Activated CD8-positive, alpha-beta memory T cell treated with anti-CD3 and anti-CD28 coated beads, Interleukin-2, amount 50 U/mL, for 48 hours (primary cell): ENCODE data around the gene ABCC4.

Experiments
- DNase-seq: peaks from one replicate; pipeline ENCODE4 v3.0.0-alpha.2; 2020

ABCC4 gene

GRCh38 chr13:95258098-95258497 lies 43.2 kb downstream of the ABCC4 start:
- no peak for DNase-seq

- DNase-seq: no peak
Measured at GRCh38 chr13:95256091-95256490, 45.2 kb downstream of the ABCC4 start.

GRCh38 chr13:95255072-95255732 lies 46.0 kb downstream of the ABCC4 start:
- DNase-seq: no peak

DNA sequence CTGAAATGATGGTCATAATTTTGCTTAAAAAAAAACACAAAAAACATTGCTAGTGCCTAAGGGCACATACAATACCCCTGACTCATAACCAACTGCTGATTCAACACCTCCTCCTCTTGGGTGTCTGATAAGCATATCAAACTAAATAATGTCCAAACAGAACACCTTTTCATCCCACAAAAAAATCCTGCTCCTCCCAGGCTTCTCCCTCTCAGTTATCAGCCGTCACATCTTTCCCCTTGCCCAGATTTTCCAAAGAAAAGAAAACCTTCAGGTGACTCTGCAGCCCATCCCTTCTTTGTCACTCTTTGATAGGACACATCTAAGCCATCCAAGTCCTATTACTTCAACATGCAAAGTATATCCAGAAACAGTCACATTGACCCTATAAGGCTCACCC lies 46.9 kb downstream of the ABCC4 start:
- no peak for DNase-seq

GRCh38 chr13:95253033-95253432 lies 48.2 kb downstream of the ABCC4 start:
- DNase-seq: no peak

- no peak for DNase-seq
Measured at GRCh38 chr13:95251641-95252040, 49.6 kb downstream of the ABCC4 start.

GRCh38 chr13:95250961-95251360 lies 50.3 kb downstream of the ABCC4 start:
- no peak for DNase-seq

DNA sequence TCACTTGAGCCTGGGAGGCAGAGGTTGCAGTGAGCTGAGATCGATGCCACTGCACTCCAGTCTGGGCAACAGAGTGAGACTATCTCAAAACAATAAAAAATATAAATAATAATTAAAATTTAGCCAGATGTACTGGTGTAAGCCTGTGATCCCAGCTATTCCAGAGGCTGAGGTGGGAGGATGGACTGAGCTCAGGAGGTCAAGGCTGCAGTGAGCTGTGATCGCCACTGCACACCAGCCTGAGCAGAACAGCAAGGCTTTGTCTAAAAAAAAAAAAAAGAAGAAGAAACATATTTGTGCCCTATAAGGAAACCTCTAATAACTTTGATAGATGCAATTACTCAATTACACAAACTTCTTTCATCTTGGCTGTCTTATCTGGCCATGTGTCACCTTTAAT lies 52.3 kb downstream of the ABCC4 start:
- no peak for DNase-seq

- DNase-seq: no peak
Measured at GRCh38 chr13:95247852-95248251, 53.4 kb downstream of the ABCC4 start.

- DNase-seq: no peak
Measured at GRCh38 chr13:95247171-95247570, 54.1 kb downstream of the ABCC4 start.

- no peak for DNase-seq
Measured at GRCh38 chr13:95246292-95247082, 54.8 kb downstream of the ABCC4 start.

DNA sequence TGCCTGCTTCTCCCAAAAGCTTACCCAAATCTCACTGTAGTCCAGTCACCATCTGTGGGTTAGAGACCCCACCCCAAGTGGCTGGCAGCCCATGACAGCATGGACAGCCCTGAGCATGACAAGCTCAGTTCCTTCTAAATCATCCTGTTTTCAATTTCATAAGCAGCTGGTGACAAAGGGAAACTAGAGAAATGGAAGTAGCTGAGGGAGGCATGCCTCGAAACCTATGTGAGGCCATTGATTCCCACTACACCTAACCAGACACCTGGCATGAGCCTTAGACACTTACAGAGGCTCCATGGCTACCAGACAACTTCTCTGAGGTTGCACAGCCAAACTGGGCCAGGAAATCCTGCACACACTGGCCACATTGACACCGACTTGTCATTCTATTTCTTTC lies 56.2 kb downstream of the ABCC4 start:
- DNase-seq: no peak

GRCh38 chr13:95243207-95243606 lies 58.0 kb downstream of the ABCC4 start:
- DNase-seq: no peak

DNA sequence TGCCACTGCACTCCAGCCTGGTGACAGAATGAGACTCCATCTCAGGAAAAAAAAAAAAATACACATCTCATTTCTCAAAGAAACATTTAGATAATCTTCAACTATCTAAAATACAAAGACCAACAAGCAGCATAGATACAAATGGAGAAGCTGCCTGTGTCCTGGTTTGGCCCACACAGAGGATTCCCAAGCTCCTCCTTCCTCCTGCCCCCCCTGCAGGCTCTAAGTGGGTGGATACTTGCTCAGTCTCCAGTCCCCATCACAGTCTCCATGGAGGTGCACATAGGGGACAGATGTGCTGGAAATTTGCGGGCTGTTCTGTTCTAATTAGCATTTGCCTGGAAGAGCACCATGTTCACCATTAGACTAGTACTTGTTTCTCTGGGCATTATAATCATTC lies 59.9 kb downstream of the ABCC4 start:
- DNase-seq: no peak

DNA sequence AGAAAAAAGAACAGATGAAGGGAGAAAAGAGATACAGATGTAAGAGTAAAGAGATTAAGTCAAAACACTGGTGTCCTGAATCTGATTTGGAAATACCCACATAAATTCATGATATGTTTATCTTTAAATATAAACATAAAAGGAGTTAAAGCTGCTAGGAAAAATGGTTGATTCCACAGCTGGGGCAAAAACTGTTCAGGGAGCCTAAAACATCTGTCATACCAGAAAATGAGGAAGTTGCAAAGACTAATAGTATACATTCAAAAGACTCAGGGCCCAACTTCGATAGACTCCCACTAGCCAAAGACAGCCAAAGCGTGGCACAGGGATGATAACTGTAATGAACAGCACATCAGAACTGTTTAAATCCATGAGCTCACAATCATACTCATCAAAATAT lies 62.0 kb downstream of the ABCC4 start:
- no peak for DNase-seq

DNA sequence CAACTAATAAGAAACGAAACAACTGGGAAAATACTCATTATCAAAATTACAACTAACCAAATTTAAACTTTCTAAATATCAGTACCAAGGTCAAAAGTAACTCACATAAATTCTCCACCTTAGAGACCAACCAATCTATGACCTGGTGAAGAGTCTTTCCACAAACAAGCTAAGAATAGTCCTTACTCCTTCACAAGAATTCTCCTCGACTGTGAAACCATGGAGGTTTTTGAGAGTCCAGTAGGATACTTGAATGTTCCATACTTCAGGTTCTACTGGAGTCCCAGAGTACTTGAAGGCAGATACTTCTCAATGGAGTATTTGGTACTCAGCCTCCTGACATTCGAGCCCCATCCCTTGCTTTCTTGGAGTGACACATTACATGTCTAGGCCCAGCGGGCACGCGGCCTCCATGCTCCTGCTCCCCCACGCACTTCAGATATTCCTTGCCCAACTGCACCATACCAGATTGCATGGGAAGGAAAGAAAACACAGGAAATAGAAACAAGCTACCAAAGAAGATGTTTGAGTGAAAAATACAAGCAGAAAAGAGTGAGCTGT lies 63.9 kb downstream of the ABCC4 start:
- DNase-seq: no peak

GRCh38 chr13:95236774-95237173 lies 64.5 kb downstream of the ABCC4 start:
- no peak for DNase-seq

DNA sequence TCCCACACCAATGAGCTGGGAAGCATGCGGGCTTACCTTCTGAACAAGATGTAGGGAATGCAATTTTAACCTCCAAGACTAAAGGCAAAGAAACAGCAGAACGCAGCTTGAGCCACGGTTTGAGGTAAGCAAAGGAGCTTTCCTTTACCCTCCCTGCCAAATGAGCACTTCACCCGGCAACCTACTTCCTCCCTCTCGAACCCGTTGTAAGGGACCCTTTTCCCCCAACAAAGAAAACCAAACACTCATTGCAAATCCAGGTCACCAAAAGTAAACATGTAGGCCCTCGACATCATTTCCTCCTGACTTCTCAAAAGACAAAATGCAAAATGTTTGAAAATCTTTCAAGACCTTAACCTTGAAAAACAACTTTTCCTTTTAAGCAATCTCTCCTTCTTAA lies 65.3 kb downstream of the ABCC4 start:
- no peak for DNase-seq

GRCh38 chr13:95235199-95235756 lies 66.0 kb downstream of the ABCC4 start:
- DNase-seq: no peak

DNA sequence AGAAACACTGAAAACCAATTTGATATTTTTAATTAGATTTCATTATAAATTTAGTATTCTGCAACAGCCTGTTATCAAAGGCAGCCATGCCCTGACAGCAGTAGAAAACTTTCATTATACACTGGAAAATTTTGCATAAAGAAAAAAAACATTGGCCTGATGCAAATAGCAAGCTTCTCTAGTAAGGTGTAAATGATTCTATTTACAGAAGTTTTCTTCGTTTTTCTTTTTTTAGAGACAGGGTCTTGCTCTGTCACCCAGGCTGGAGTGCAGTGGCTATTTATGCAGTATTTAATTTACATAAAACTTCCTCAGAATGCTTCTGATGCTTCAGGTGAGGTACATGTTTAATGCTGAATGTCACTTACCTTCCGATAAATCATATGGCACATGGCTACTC lies 67.0 kb downstream of the ABCC4 start:
- DNase-seq: no peak

- DNase-seq: no peak
Measured at GRCh38 chr13:95233026-95233635, 68.1 kb downstream of the ABCC4 start.

GRCh38 chr13:95231393-95231792 lies 69.9 kb downstream of the ABCC4 start:
- DNase-seq: no peak

DNA sequence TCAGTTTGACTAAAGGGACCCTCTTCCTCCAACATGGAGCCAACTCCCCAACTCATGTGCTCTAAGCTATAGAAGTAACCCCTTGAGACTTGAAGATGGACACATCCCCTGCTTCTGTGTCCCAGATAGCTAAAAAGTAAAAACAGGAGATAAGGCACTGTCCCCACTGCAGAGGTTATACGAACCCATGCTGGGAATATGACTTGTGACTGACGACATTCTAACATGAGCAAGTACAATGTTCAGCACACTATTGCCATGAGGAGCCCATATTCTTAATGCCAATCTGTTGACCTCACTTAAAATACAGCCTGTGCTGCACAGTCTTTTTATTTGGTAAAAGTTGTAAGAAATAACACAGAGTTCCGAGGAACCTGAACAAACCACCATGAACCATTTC lies 71.4 kb downstream of the ABCC4 start:
- DNase-seq: no peak

GRCh38 chr13:95228130-95228529 lies 73.1 kb downstream of the ABCC4 start:
- no peak for DNase-seq
